Stimulated activated CD8-positive, alpha-beta memory T cell treated with anti-CD3 and anti-CD28 coated beads, Interleukin-2, amount 100 ng/mL, for 1 hour (primary cell): ENCODE measurements around the gene ALDOB.

Experiments used
- DNase-seq, 2 donors: peaks; one replicate each; pipeline ENCODE4 v3.0.0-alpha.2; 2020; ENCODE audit warnings: low read depth in 2 of 2

ALDOB gene

GRCh38 chr9:101435601-101436079, at the start of gene ALDOB:
ALDOB (minus strand) TSS chr9:101435774; CDS start chr9:101430887, 4,887 bp downstream.
- DNase-seq: no peak

- no peak for DNase-seq
Observed at GRCh38 chr9:101484046-101484445, 48.5 kb upstream of the ALDOB start.

GRCh38 chr9:101481261-101481660, 45.7 kb upstream of the ALDOB start:
- no peak for DNase-seq

- DNase-seq: no peak
Observed at GRCh38 chr9:101480386-101480785, 44.8 kb upstream of the ALDOB start.

- DNase-seq: no peak
Observed at GRCh38 chr9:101479338-101480030, 43.9 kb upstream of the ALDOB start.

- DNase-seq: no peak
Observed at GRCh38 chr9:101478906-101479305, 43.3 kb upstream of the ALDOB start.

GRCh38 chr9:101478444-101478843, 42.9 kb upstream of the ALDOB start:
- no peak for DNase-seq

- no peak for DNase-seq
Observed at GRCh38 chr9:101477736-101478135, 42.2 kb upstream of the ALDOB start.

GRCh38 chr9:101477214-101477613, 41.6 kb upstream of the ALDOB start:
- DNase-seq: no peak

GRCh38 chr9:101476576-101477208, 41.1 kb upstream of the ALDOB start:
- DNase-seq: no peak

GRCh38 chr9:101472891-101473290, 37.3 kb upstream of the ALDOB start:
- DNase-seq: no peak

- no peak for DNase-seq
Observed at GRCh38 chr9:101470929-101471328, 35.4 kb upstream of the ALDOB start.

- no peak for DNase-seq
Observed at GRCh38 chr9:101470021-101470420, 34.4 kb upstream of the ALDOB start.

GRCh38 chr9:101469026-101469425, 33.5 kb upstream of the ALDOB start:
- no peak for DNase-seq

GRCh38 chr9:101468116-101468515, 32.5 kb upstream of the ALDOB start:
- no peak for DNase-seq

- no peak for DNase-seq
Observed at GRCh38 chr9:101467690-101468089, 32.1 kb upstream of the ALDOB start.

- DNase-seq: no peak
Observed at GRCh38 chr9:101466863-101467262, 31.3 kb upstream of the ALDOB start.

GRCh38 chr9:101465326-101465915, 29.8 kb upstream of the ALDOB start:
- DNase-seq: no peak

GRCh38 chr9:101463397-101463796, 27.8 kb upstream of the ALDOB start:
- DNase-seq: no peak

GRCh38 chr9:101462558-101462957, 27.0 kb upstream of the ALDOB start:
- DNase-seq: no peak

- no peak for DNase-seq
Observed at GRCh38 chr9:101460965-101461364, 25.4 kb upstream of the ALDOB start.

GRCh38 chr9:101458963-101459631, 23.5 kb upstream of the ALDOB start:
- no peak for DNase-seq
